Activated CD4-positive, alpha-beta T cell treated with anti-CD3 and anti-CD28 coated beads, Interleukin-2, amount 10 ng/mL, durations not matched to agents 24 days and 14 days (primary cell): Measurements from ENCODE around the gene PRSS8. TPM values are rescaled to one million over a fixed set of nuclear protein-coding genes. Genes with fewer than 3 reads are reported as not detected.
A peak's percentile ranks its signal among the peaks of the same experiment; 100 is the strongest.

Experiments used
- DNase-seq: peaks from one replicate; pipeline ENCODE4 v3.0.0; 2022
- H3K27ac Mint-ChIP-seq: one replicate; pipeline ENCODE4 v1.8.0; 2022; ENCODE audit warnings: mild to moderate bottlenecking, mixed read lengths
- H3K27me3 Mint-ChIP-seq: one replicate; pipeline ENCODE4 v1.8.0; 2022; ENCODE audit warnings: mixed read lengths
- H3K36me3 Mint-ChIP-seq: one replicate; pipeline ENCODE4 v1.8.0; 2022; ENCODE audit warnings: low read depth, mild to moderate bottlenecking, mixed read lengths
- H3K4me1 Mint-ChIP-seq: one replicate; pipeline ENCODE4 v1.8.0; 2021; ENCODE audit warnings: mixed read lengths
- H3K4me3 Mint-ChIP-seq: one replicate; pipeline ENCODE4 v1.8.0; 2022; ENCODE audit warnings: mild to moderate bottlenecking, moderate library complexity, mixed read lengths
- H3K9me3 Mint-ChIP-seq: one replicate; pipeline ENCODE4 v1.8.0; 2021; ENCODE audit warnings: mixed read lengths
- intact Hi-C: fragments of 100-400 bp; cut with micrococcal nuclease; formaldehyde crosslinking; loops from one replicate; pipeline ENCODE4 v1.15.1; 2023
- total RNA-seq: library from RNA; stranded (reverse); gene quantifications from 2 replicates; pipeline ENCODE4 v1.2.3, GENCODE V29; 2022

The PRSS8 gene
- total RNA-seq, 1 donor from 2014 or later = not detected

DNA sequence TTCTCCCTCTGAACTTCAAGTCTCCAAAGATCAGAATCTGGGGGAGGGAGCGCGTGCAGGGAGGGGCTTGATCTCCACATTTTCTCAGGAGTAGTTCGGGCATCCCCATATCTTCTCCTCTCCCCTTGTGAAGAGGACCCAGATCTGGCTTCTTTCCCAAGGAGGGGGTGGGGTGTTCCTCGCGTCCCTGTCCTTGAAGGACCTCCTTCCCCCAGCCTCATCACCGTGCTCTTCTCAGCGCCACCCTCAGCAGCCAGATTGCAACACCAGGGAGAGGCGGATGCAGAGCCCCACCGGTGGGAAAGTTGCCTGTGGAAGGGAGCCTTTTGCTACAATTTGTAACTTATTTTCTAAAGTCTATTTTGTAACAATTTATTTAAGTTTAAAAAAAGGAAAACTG lies 52.4 kb downstream of the PRSS8 start:
- no peak overlapping the region for H3K27ac Mint-ChIP-seq
- no peaks in the 10 kb centered on the region for H3K9me3 Mint-ChIP-seq
- intact Hi-C loops = no loop called here
- H3K36me3 Mint-ChIP-seq = peaks cover 34% of the 10 kb centered on the region
- no peaks in the 10 kb centered on the region for H3K27me3 Mint-ChIP-seq
- H3K4me1 Mint-ChIP-seq = peaks cover 5% of the 10 kb centered on the region
- H3K4me3 Mint-ChIP-seq = no peak overlapping the region
- DNase-seq = no peak

DNA sequence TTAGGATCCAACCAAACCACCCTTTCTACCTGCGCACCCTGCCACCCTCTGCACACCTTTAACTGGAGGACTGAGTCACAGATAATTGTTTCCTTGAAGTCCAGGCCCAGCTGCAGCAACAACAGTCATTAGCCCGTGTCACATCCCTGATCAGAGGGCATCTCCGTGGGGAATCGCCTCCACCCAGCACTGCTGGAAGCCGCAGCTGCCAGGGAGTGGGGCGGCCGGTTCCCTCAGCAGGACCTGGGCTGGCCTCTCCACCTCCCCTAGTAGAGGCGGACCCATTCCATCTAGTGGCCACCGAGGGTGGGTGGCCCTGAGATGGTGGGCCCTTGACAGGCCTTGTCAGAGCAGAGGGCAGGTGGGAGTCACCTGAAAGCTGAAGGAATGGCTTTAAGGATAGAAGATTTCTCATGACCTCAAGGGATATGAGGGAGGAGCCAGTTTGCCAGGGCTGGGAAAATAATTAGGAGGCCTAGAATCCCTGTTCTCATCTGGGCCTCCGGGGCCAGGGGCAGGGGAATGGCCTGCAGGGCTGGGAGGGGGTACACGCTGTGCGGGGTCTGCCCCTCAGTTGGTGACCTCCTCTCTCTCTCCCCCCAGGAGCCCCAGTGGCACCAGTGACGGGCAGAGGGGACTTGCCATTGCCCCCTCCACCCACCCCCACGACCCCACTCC lies 53.0 kb downstream of the PRSS8 start:
- H3K4me1 Mint-ChIP-seq = peaks cover 8% of the 10 kb centered on the region
- H3K36me3 Mint-ChIP-seq = peaks cover 38% of the 10 kb centered on the region
- H3K27me3 Mint-ChIP-seq = no peaks in the 10 kb centered on the region
- DNase-seq = no peak
- intact Hi-C loops = no loop called here
- H3K4me3 Mint-ChIP-seq = no peak overlapping the region
- H3K27ac Mint-ChIP-seq = peak overlapping the region; percentile 11
- no peaks in the 10 kb centered on the region for H3K9me3 Mint-ChIP-seq

Other genes with a start within 250 kb of the PRSS8 start
- 23.9 and 24.5 TPM in 2 replicates for gene BCL7C, start 241.7 kb downstream of the PRSS8 start, total RNA-seq
- 0.17 and 0.33 TPM in 2 replicates for gene CTF1, start 239.1 kb downstream of the PRSS8 start, total RNA-seq
- 35.9 and 36.5 TPM in 2 replicates for gene FBXL19, start 212.2 kb downstream of the PRSS8 start, total RNA-seq
- 11.8 and 12.7 TPM in 2 replicates for gene ORAI3, start 186.7 kb downstream of the PRSS8 start, total RNA-seq
- 30.7 and 31.5 TPM in 2 replicates for gene SETD1A, start 178.0 kb downstream of the PRSS8 start, total RNA-seq
- 2.9 and 3.2 TPM in 2 replicates for gene HSD3B7, start 150.5 kb downstream of the PRSS8 start, total RNA-seq
- 0.75 and 0.78 TPM in 2 replicates for gene STX1B, start 125.1 kb downstream of the PRSS8 start, total RNA-seq
- gene STX4, start 102.2 kb downstream of the PRSS8 start, total RNA-seq = 49.1 and 54.8 TPM in 2 replicates
- gene ZNF668, start 61.5 kb downstream of the PRSS8 start, total RNA-seq = 15.6 and 15.9 TPM in 2 replicates
- 21.1 and 23.3 TPM in 2 replicates for gene ZNF646, start 61.3 kb downstream of the PRSS8 start, total RNA-seq
- gene PRSS53, start 46.8 kb downstream of the PRSS8 start, total RNA-seq = 4.3 and 4.8 TPM in 2 replicates
- 56.2 and 59.1 TPM in 2 replicates for gene VKORC1, start 40.9 kb downstream of the PRSS8 start, total RNA-seq
- gene BCKDK, start 27.3 kb downstream of the PRSS8 start, total RNA-seq = 44.3 and 44.9 TPM in 2 replicates
- gene KAT8, start 18.1 kb downstream of the PRSS8 start, total RNA-seq = 56.9 and 63.3 TPM in 2 replicates
- gene PRSS36, start 14.3 kb upstream of the PRSS8 start, total RNA-seq = 0.33 and 0.59 TPM in 2 replicates
- gene FUS, start 44.4 kb upstream of the PRSS8 start, total RNA-seq = 936 and 955 TPM in 2 replicates
- gene PYCARD, start 67.0 kb upstream of the PRSS8 start, total RNA-seq = 15.6 and 17.1 TPM in 2 replicates
- 0.05 and 0.09 TPM in 2 replicates for gene TRIM72, start 78.4 kb upstream of the PRSS8 start, total RNA-seq
- not detected in 2 replicates for gene PYDC1, start 81.4 kb upstream of the PRSS8 start, total RNA-seq
- gene ITGAM, start 124.2 kb upstream of the PRSS8 start, total RNA-seq = 16.8 and 18.2 TPM in 2 replicates
- 44.3 and 45.9 TPM in 2 replicates for gene ITGAX, start 219.4 kb upstream of the PRSS8 start, total RNA-seq